Measurements from ENCODE around the gene SECISBP2.

Gene SECISBP2

DNA sequence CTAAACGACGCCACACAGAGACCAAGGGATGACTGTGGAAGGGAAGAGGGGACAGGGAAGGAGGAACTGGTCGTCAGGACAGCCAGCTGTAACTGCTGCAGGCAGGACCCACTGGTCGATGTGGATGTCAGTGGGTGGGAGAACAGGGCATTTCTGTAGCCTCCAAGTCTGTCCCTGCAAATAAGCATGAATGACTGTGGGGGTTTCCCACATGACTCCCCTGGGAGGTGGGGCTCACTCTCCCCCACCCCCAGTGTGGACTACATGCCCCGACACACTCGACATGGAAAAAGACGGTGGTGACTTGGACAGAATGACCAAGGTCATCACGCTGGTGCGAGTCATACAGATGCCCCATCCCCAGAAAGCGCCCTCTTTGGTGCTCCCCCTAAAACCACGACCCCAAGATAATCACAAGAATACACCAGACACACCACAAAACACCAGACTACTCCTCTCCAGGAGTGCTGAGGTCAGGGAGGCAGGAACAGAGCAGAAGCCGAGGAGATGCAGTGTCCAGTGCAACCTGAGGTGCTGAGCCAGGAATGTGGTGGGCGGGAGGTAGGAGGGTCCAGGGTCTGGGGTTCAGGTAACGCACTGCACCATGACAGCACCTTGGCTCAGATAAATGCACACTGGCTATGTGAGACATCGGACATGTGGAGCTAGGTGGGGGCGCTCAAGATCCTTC, 64.9 kb downstream of the SECISBP2 start:
- DNase-seq (ENCODE audit: low read depth), result no peak

DNA sequence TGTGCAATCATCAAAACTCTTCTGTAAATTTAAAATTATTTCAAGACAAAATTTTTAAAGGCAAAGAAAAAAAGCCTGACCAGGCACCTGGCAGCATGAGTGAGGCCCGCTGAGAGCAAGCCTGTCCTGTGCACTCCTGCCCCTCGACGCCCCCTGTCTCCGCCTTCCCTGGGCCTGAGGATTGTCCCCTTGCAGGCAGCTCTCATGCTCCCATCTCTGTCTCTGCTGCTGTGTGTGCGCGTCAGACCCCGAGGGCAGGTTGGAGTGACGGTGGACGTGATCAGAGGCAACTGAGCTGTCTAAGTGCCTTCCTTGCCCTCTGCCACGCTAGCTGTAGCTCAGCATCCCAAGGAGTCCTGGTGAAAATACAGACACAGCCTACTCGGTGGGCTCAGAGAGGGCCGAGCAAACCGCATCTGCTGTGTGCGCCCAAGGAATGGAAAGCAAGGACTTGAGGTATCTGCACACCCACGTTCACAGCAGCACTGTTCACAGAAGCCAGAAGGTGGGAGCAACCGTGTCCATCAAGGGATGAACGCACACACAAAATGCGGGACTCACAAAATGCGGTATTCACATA, 65.5 kb downstream of the SECISBP2 start:
- DNase-seq (ENCODE audit: low read depth), result no peak

- no peak for DNase-seq (ENCODE audit: low read depth)
Measured at GRCh38 chr9:89384783-89385182, 66.5 kb downstream of the SECISBP2 start.

- DNase-seq (ENCODE audit: low read depth), result no peak
Measured at GRCh38 chr9:89386206-89386605, 67.9 kb downstream of the SECISBP2 start.

DNA sequence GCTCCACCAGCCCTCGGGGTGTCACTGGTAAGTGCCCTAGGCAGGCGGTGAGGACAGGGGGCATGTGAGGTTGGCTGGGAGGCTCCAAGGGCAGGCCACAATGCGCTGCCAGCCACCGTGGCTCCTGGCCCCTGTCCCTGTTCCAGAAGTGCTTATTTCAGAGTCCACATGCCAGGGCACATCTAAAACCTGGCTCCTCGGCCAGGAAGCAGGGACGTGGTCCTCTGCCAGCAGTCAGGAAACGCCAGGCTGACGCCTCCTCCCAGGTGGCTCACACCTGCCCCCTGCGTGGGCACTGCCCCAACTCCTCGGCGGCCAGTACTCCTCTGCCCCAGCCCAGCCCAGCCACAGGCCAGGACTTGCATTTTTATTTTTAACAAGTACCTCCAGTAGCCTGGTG, 68.5 kb downstream of the SECISBP2 start:
- DNase-seq (ENCODE audit: low read depth), result no peak

DNA sequence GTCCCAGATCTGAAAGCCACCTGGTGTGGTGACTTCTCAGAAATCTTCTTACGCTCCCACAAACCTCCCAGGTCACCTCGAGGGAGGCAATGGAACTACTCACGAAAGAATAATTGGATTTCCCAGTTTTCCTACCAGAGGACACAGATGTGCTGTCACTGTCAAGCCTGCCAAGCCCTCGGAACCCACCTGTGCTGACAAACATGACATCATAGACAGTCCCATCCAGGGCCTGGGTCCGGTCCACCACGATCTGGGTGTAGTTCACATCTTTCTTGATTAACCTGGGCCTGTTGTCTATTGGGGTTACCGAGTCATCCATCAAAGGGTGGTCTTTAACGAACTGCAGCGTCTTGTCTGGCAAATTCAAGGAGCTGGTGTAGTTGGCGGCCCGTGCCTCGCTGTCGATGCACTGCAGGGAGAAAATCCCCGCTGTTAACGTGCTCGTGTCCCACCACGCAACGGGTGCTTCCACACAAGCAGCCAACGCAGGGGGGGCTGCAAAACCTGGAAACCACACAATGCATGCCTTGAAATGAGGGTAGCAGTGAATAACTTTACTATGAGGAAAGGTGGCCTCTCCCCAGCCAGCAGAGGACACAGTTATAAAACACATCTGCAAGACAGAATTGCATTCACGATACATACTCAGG, 69.0 kb downstream of the SECISBP2 start:
- DNase-seq (ENCODE audit: low read depth), result no peak

- peak; percentile 12 for DNase-seq (ENCODE audit: low read depth)
Measured at GRCh38 chr9:89388084-89388867, 70.0 kb downstream of the SECISBP2 start.

DNA sequence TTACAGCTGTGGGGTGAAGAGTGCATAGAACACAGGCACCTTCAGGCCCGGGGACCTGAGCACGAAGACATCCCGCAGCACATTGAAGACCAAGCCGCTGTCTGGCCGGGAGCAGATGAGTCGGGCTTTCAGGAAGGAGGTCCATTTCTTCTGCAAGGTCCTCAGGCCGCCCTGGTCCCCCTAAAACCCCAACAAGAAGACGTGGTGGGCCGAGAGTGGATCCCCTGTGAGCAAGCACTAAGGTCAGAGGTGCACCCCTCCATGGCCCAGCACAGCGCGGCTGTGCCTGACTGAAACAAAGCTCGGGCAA, 70.5 kb downstream of the SECISBP2 start:
- DNase-seq (ENCODE audit: low read depth), result no peak

DNA sequence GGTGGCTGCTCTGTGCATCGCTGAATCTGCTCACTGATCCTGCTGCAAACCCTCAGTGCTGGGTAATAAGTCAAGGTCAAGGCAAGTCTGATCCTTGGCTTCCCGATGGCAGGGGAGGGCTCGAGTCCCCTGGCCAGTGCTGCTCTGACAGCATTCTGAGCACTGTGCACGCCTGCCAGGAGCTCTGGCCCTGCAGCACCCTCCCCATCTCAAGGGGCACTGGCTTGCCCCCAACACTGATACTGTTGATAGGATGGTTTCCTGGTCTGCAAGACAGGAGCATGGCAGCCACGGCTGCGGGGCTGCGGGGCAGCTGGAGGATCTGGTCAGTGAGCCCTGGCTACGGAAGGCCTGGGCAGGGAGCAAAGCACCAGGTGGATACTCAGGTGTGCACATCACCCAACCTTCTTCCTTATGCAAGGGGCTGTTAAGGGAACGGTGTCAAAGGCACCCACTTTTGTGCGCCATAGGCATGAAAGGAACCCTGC, 71.8 kb downstream of the SECISBP2 start:
- DNase-seq (ENCODE audit: low read depth), result no peak

- DNase-seq (ENCODE audit: low read depth), result no peak
Measured at GRCh38 chr9:89390578-89391116, 72.3 kb downstream of the SECISBP2 start.

- no peak for DNase-seq (ENCODE audit: low read depth)
Measured at GRCh38 chr9:89391585-89391984, 73.3 kb downstream of the SECISBP2 start.

DNA sequence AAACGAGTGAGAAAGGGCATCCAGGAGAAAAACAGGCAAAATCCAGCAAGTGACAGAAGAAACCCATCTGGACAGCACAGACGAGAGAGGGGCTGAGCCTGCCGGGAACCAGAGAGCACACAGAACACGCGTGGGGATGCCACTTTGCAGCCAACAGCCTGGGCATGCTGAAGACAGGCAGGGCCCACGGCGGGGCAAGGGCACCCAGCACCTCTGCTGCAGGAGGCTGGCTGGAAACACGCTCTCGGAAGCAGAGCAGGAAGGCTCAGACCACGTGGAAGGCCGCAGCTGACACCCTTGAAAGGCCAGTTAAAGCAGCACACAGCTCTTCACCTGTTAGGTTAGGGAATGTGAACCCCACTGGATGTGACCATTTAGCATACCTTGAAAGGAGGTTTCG, 76.1 kb downstream of the SECISBP2 start:
- no peak for DNase-seq (ENCODE audit: low read depth)

DNA sequence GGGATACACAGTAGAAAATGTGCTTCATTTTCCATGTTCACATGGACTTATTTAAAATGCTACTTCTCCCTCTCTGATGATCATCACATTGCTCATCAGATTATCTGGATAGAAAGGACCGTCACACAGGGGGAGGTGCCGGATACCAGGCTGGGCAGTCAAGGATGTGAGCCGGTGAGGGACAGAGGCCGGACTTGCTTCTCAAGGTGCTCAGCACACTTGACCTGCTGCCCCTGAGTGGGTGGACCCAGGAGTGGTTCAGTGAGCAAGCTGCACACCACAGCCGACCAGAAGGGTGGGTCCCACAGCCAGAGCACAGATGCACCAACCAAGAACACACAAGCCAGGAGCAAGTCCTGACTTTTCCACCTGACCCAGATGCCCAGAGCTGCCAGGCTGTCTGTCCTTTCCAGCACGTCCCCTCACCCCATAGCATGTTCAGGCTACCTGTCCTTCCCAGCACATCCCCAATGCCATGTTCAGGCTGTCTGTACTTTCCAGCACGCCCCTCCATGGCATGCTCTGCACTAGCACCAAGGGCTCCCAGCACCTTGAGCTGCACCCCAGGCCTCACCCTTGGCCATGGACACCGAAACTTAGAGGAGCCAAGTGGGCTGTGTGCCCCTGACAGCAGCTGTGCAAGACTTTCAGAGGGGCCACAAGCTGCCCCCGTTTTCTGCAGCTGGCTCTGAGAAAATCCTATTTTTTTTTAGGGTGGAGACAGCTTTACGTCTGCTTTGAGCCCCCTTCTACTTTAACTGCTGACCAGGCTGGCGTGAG, 77.8 kb downstream of the SECISBP2 start:
- DNase-seq (ENCODE audit: low read depth), result no peak

DNA sequence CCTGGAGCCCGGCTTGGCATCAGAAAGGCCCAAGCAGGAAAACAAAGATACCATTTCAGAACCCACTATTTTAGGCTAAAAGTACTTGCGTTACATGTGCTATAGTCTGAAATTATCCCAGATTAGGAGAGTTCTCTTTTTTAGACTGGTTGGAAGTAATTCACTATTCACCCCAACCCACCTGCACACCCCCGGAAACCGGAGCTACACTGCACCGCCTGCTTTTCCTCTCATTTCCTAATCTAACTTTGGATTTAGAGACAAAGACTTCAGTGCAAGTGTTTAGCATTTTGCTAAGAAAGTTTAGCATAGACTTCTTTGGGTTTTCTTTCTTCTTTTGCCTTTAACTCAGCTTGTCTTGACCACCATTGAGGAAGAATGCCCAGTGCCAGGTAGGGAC, 79.2 kb downstream of the SECISBP2 start:
- DNase-seq (ENCODE audit: low read depth), result no peak

DNA sequence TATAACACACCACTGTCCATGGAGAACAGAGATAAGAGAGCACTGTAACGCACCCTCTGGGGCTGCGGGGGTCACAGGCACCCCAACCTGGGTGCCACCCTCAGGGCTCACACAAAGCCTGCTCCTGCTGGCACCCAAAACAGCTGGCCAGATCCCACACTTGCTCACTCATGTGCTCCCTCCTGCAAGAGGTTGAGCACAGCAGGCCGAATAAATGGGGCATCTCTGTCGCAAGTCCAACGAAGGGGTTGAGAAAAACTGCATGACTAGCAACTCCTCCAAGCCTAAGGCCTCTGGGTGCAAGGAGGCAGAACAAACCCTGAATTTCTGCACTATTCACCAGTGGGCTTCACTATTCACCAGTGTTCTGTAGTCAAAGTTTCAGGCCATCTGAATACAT, 80.3 kb downstream of the SECISBP2 start:
- DNase-seq (ENCODE audit: low read depth), result no peak

DNA sequence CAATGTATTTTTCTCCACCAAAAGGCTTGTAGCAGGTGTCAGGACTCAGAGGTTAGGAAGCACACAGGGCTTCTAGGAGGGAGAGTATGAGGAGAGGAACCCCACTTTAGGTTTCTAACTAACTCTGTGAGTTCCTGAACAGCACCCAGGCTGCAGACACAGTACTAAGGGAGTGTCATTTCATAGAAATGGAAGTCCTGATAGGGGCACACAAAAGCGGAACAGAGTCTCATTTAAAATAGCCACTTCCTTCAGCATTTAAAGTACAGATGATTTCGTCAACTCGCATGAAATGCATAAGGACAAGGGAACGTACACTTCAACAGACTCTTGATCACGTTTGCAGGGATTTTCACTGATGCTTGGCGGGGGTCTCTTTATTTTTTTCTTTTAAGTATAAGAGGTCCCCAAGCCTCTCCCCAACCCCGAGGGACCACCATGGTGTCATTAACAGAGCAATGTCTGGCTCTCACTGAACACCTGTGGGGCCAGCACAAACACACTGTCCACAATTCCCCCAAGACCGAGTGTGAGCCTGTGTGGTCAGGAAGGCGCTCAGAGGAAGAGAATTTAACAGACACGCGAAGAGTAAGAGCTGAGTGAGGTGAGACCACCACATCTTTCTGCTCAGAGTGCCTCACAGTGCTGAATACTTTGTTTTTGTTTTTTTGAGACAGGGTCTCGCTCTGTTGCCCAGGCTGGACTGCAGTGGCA, 82.3 kb downstream of the SECISBP2 start:
- no peak for DNase-seq (ENCODE audit: low read depth)

GRCh38 chr9:89402695-89403427, 84.6 kb downstream of the SECISBP2 start:
- no peak for DNase-seq (ENCODE audit: low read depth)

DNA sequence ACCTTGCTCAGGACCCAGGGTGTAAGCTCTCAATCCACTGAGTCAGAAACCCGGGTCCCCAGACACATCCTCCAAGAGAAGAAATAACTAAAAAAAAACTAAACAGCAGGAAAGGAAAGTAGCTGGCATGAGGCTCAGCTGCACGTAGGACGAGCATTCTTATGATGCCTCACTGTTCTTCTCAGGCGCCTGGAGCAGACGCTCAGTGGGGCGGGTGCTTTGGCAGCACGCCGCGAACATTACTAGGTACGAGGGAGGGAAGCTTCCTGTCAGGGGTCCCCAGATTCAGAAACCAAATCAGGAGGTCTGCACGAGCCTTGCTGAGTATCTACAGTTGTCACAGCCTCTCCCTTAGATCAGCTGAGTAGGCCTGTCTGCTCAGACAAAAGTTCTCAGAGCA, 85.8 kb downstream of the SECISBP2 start:
- no peak for DNase-seq (ENCODE audit: low read depth)

- DNase-seq (ENCODE audit: low read depth), result no peak
Measured at GRCh38 chr9:89405826-89406225, 87.5 kb downstream of the SECISBP2 start.

- no peak for DNase-seq (ENCODE audit: low read depth)
Measured at GRCh38 chr9:89407070-89407469, 88.8 kb downstream of the SECISBP2 start.

Measured in ELR (cell line).